AG04449 (cell line): ENCODE results near the gene EYS.
"Not testable (repeated sequence)": the region's sequence is repeated elsewhere in the genome, so short reads cannot be mapped to it uniquely, and the experiment has no call there.

Experiments
- CTCF ChIA-PET: fragments of 350-600 bp; formaldehyde crosslinking; extraction: SDS; loops from one replicate; lab custom pipeline; 2021; ENCODE audit warnings: antibody characterized with exemption; lab: Yijun Ruan, JAX
- POLR2A ChIA-PET: fragments of 400-600, 350-600 bp; formaldehyde crosslinking; extraction: SDS; loops from one replicate; lab custom pipeline; 2020; ENCODE audit warnings: antibody characterized with exemption, inconsistent platforms; lab: Yijun Ruan, JAX
- DNase-seq: peaks from one replicate; pipeline ENCODE4 v3.0.0-alpha.2; 2010; ENCODE audit warnings: low read depth, low spot score
- H3K4me3 ChIP-seq: 2 replicates; pipeline ENCODE4 v1.5.1; 2011; ENCODE audit warnings: low read depth, mild to moderate bottlenecking, control low read depth, low read length
- TF ChIP-seq, protein P1 (sequence below): IDR thresholded peaks from one replicate; pipeline ENCODE4 v1.5.1; 2011; ENCODE audit warnings: mild to moderate bottlenecking, moderate library complexity, low read length, control low read depth, inconsistent platforms; ENCODE audit not compliant: insufficient read depth; ENCODE audit errors: missing control alignments

EYS gene

DNA sequence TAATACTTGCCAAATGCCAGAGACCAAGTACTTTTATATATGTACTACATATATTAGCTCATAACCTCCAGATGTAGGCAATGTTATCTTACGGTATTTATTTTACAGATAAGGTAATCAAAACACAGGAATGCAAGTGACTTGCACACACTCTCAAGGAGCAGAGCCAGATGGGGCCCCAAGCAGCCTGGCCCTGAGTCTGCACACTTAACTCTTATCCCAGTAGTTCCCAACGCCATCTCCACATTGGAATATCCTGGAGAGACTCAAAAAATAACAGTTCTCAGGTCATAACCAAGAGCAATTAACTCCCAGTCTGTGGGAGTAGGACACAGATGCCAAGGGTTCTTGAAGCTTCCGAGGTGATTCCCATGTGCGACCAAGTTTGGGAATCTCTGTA is 1672.7 kb downstream of the EYS start:
- CTCF ChIA-PET, result no interaction called here
- TF ChIP-seq, protein P1, sequence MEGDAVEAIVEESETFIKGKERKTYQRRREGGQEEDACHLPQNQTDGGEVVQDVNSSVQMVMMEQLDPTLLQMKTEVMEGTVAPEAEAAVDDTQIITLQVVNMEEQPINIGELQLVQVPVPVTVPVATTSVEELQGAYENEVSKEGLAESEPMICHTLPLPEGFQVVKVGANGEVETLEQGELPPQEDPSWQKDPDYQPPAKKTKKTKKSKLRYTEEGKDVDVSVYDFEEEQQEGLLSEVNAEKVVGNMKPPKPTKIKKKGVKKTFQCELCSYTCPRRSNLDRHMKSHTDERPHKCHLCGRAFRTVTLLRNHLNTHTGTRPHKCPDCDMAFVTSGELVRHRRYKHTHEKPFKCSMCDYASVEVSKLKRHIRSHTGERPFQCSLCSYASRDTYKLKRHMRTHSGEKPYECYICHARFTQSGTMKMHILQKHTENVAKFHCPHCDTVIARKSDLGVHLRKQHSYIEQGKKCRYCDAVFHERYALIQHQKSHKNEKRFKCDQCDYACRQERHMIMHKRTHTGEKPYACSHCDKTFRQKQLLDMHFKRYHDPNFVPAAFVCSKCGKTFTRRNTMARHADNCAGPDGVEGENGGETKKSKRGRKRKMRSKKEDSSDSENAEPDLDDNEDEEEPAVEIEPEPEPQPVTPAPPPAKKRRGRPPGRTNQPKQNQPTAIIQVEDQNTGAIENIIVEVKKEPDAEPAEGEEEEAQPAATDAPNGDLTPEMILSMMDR, result no peak
- H3K4me3 ChIP-seq, result no peak overlapping the region
- DNase-seq, result no peak
- POLR2A ChIA-PET, result no interaction called here

GRCh38 chr6:64030950-64031618 is 1675.9 kb downstream of the EYS start:
- CTCF ChIA-PET, result not testable (repeated sequence)

GRCh38 chr6:64023693-64024092 is 1683.3 kb downstream of the EYS start:
- ChIA-PET POLR2A (no interaction called here), CTCF (no interaction called here)
- TF ChIP-seq, protein P1, result no peak
- no peak for DNase-seq
- H3K4me3 ChIP-seq, result no peak overlapping the region

More at GRCh38 chr6:64030950-64031618, 1675.9 kb downstream of the EYS start:
- DNase-seq, POLR2A ChIA-PET, H3K4me3 ChIP-seq: not testable (repeated sequence)

- ChIA-PET POLR2A (no interaction called here), CTCF (interaction anchor here (0.7 kb wide), 1 partner anchor 316 kb away, joined by 3 read pairs; no protein-coding TSS in a partner anchor)
- TF ChIP-seq, protein P1, result no peak
- no peak overlapping the region for H3K4me3 ChIP-seq
- DNase-seq, result no peak
Measured at GRCh38 chr6:64014595-64014994, 1692.4 kb downstream of the EYS start.

- POLR2A ChIA-PET, result no interaction called here
- TF ChIP-seq, protein P1, result no peak
- CTCF ChIA-PET, result interaction anchor here (2.0 kb wide), 1 partner anchor 317 kb away, joined by 12 read pairs; no protein-coding TSS in a partner anchor
- DNase-seq, result no peak
- H3K4me3 ChIP-seq, result no peak overlapping the region
Measured at GRCh38 chr6:64013011-64013410, 1694.0 kb downstream of the EYS start.

GRCh38 chr6:64012351-64013001 is 1694.5 kb downstream of the EYS start:
- no peak overlapping the region for H3K4me3 ChIP-seq
- no peak for DNase-seq
- ChIA-PET POLR2A (no interaction called here), CTCF (interaction anchor here (0.6 to 2.0 kb wide), 3 partner anchors 12 to 317 kb away, joined by 3 to 12 read pairs (median 3); no protein-coding TSS in a partner anchor)
- TF ChIP-seq, protein P1, result peak; percentile 25
